PC-9 (cell line): Measurements from ENCODE around the gene C16orf95.

Source experiments
- EZH2 ChIP-seq: fragments of 200-600 bp; sonication (generic); IDR thresholded peaks from 2 replicates; pipeline ENCODE4 v1.8.0; 2017; ENCODE audit warnings: antibody characterized with exemption, low read depth
- TF ChIP-seq, protein P1 (sequence below): fragments of 200-600 bp; sonication (generic); conservative IDR thresholded peaks from 2 replicates; pipeline ENCODE4 v1.6.1; 2017; ENCODE audit warnings: mixed run types, antibody characterized with exemption, mild to moderate bottlenecking, moderate library complexity

DNA sequence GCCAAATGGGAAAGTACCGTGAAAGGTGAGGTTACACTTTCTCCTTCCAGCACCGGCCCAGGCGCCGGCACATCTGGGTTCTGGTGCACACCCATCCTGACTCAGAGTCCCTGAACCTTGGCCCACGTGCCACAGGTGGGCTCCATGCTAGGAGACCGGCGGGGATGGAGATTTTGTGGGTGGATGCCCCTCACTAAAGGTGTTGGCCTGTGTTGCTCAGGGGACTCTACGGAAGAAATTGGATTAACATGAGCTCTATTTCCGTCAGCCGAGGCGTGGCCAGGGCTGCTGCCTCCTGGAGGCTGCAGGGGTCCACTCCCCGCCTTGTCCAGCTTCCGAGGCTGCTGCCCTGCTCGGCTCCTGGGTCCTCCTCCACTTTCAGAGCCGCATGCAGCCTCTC, 35.6 kb upstream of the C16orf95 start:
- TF ChIP-seq, protein P1, sequence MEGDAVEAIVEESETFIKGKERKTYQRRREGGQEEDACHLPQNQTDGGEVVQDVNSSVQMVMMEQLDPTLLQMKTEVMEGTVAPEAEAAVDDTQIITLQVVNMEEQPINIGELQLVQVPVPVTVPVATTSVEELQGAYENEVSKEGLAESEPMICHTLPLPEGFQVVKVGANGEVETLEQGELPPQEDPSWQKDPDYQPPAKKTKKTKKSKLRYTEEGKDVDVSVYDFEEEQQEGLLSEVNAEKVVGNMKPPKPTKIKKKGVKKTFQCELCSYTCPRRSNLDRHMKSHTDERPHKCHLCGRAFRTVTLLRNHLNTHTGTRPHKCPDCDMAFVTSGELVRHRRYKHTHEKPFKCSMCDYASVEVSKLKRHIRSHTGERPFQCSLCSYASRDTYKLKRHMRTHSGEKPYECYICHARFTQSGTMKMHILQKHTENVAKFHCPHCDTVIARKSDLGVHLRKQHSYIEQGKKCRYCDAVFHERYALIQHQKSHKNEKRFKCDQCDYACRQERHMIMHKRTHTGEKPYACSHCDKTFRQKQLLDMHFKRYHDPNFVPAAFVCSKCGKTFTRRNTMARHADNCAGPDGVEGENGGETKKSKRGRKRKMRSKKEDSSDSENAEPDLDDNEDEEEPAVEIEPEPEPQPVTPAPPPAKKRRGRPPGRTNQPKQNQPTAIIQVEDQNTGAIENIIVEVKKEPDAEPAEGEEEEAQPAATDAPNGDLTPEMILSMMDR: no peak
- no peak for TF ChIP-seq EZH2
